Measurements from ENCODE around the gene EARS2.
A peak's percentile ranks its signal among the peaks of the same experiment; 100 is the strongest.

The EARS2 gene

DNA sequence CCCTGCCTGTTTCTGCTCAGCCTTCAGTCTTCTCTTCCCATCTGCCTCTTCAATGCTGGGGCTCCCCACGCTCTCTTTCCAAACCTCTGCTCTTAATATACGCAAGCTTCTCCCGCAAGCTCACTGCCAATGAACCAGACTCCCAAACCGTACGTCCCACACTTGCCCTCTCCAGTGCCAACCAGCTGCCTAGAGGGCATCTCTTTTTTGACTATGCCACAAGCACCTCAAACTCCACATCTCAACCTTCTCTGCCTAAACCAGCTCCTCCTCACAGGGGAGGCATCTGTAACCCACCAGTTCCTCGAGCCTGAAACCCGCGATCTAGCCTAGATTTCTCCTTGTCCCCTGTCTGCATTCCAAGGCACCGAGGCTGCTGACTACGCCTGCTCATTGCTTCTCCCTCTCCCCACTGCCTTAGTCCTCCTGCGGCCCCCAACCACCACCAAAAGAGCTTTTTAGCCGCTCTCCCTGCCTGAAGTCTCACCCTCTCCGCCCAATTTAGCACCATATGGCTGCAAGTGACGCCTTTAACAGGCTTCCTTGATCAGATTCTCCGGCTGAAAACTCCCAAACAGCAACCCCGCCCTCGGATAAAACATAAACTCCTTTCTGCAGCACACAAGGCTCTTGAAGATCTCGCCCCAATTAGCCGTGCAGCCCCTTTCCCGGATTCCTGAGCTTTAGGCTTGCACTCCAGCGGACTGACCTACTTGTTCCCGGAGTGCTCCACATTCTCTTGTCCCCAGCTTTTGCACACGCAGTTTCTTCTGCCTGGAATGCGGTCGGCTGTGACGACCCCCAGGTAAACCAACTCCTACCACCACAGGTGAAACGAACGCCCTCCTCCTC is 48.3 kb downstream of the EARS2 start:
- H3K36me3 ChIP-seq (replicated peaks; ENCODE audit: insufficient read depth, low read length) = no peaks in the 10 kb centered on the region
- 0 out of 2 replicates have a peak overlapping the region, but pooled peaks have one; percentile 4 for H2AFZ ChIP-seq (ENCODE audit: low read length)
- H3K27me3 ChIP-seq (replicated peaks; ENCODE audit: insufficient read depth, low read length) = no peaks in the 10 kb centered on the region
- H3K27ac ChIP-seq (ENCODE audit: low read length) = no peak overlapping the region
- no peaks in the 10 kb centered on the region for H3K9me2 ChIP-seq (replicated peaks; ENCODE audit: insufficient read depth, low read length)
- H3K4me1 ChIP-seq (ENCODE audit: low read length) = 0 out of 2 replicates have a peak, but pooled peaks cover 5% of the 10 kb centered on the region
- no peaks in the 10 kb centered on the region for H3K9me3 ChIP-seq (replicated peaks; ENCODE audit: insufficient read depth, low read length)
- TF ChIP-seq CTCF (IDR thresholded peaks at IDR 0.05; ENCODE audit: low read length) (no peak), EZH2phosphoT487 (IDR thresholded peaks at IDR 0.05; ENCODE audit: low read length) (no peak), EZH2 (optimal IDR thresholded peaks at IDR 0.05; ENCODE audit: low read depth, low read length) (no peak)
- peak overlapping the region; percentile 93 for H3K4me2 ChIP-seq (ENCODE audit: low read depth, low read length)
- peak overlapping the region; percentile 87 for H3K4me3 ChIP-seq (ENCODE audit: low read length)
- peaks cover 22% of the 10 kb centered on the region for H4K20me1 ChIP-seq (ENCODE audit: insufficient read depth, low read length)
- DNase-seq = no peak
- peaks cover 9% of the 10 kb centered on the region; the same call in 1 of the 2 replicates for H3F3A ChIP-seq (ENCODE audit: insufficient read depth, low read length)
- H3K79me2 ChIP-seq (ENCODE audit: low read length) = peaks cover 68% of the 10 kb centered on the region
- H3K9ac ChIP-seq (ENCODE audit: low read length) = peak overlapping the region; percentile 57

- TF ChIP-seq EZH2 (optimal IDR thresholded peaks at IDR 0.05; ENCODE audit: low read depth, low read length) (no peak), CTCF (IDR thresholded peaks at IDR 0.05; ENCODE audit: low read length) (no peak), EZH2phosphoT487 (IDR thresholded peaks at IDR 0.05; ENCODE audit: low read length) (no peak)
- no peaks in the 10 kb centered on the region for H3K27me3 ChIP-seq (replicated peaks; ENCODE audit: insufficient read depth, low read length)
- no peaks in the 10 kb centered on the region for H3K36me3 ChIP-seq (replicated peaks; ENCODE audit: insufficient read depth, low read length)
- no peak for DNase-seq
- no peak overlapping the region for H3K27ac ChIP-seq (ENCODE audit: low read length)
- no peaks in the 10 kb centered on the region for H3K9me2 ChIP-seq (replicated peaks; ENCODE audit: insufficient read depth, low read length)
- no peak overlapping the region for H3K4me3 ChIP-seq (ENCODE audit: low read length)
- H3K9me3 ChIP-seq (replicated peaks; ENCODE audit: insufficient read depth, low read length) = no peaks in the 10 kb centered on the region
- 0 out of 2 replicates have a peak, but pooled peaks cover 5% of the 10 kb centered on the region for H3K4me1 ChIP-seq (ENCODE audit: low read length)
- peaks cover 4% of the 10 kb centered on the region; the same call in 1 of the 2 replicates for H3F3A ChIP-seq (ENCODE audit: insufficient read depth, low read length)
- H2AFZ ChIP-seq (ENCODE audit: low read length) = no peak overlapping the region
- H4K20me1 ChIP-seq (ENCODE audit: insufficient read depth, low read length) = peaks cover 37% of the 10 kb centered on the region
- H3K79me2 ChIP-seq (ENCODE audit: low read length) = peaks cover 89% of the 10 kb centered on the region
- no peak overlapping the region for H3K9ac ChIP-seq (ENCODE audit: low read length)
- H3K4me2 ChIP-seq (ENCODE audit: low read depth, low read length) = no peak overlapping the region
These were observed 50.5 kb downstream of the EARS2 start for GRCh38 chr16:23506606-23506994.

DNA sequence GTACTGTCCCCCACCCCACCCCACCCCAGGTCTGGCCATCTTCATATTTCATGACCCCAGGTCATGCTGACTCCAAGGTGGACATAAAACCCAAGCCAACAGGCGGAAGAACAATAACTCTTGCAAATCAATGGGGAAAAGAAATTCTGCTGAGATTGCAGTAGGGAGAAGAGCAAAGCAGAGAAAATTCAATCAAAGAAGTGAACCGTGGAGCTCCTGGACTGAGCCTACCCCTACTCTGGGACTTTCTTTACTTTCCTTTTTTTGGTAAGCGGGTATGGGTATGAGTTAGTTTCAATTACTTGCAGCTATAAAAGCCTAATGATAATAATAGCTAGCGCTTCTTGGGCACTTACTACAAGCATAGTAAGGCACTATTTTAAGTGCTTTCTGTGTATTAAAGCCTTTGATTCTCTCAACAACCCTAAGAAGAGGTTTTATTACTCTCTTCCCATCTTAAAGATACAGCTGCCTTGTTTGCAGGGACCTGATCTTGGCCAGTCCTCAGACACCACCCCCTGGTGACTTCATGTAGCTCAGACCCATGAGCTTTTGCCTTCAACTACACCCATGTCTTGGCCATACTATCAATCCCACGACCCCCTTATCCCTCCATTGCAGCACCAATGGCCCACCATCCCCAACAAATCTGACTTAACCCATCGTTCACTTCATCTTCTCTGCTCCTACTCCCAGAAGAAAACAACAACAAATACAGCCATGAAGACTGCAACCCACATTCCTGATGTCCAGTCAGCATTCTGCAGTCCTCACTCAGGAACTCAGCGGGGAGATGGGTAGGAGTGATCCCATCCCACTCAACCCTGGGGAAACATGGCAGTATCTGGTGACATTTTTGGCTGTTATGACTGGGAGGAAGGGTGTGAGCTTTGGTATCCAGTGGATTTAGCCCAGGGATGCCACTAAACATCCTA is 51.2 kb downstream of the EARS2 start:
- H3K36me3 ChIP-seq (replicated peaks; ENCODE audit: insufficient read depth, low read length) = no peaks in the 10 kb centered on the region
- H4K20me1 ChIP-seq (ENCODE audit: insufficient read depth, low read length) = peaks cover 40% of the 10 kb centered on the region
- TF ChIP-seq EZH2 (optimal IDR thresholded peaks at IDR 0.05; ENCODE audit: low read depth, low read length) = no peak
- no peak for TF ChIP-seq EZH2phosphoT487 (IDR thresholded peaks at IDR 0.05; ENCODE audit: low read length)
- TF ChIP-seq CTCF (IDR thresholded peaks at IDR 0.05; ENCODE audit: low read length) = no peak
- 0 out of 2 replicates have a peak, but pooled peaks cover 5% of the 10 kb centered on the region for H3K4me1 ChIP-seq (ENCODE audit: low read length)
- H3K27me3 ChIP-seq (replicated peaks; ENCODE audit: insufficient read depth, low read length) = no peaks in the 10 kb centered on the region
- no peaks in the 10 kb centered on the region for H3F3A ChIP-seq (ENCODE audit: insufficient read depth, low read length)
- H3K79me2 ChIP-seq (ENCODE audit: low read length) = peaks cover 96% of the 10 kb centered on the region
- H3K4me3 ChIP-seq (ENCODE audit: low read length) = no peak overlapping the region
- H3K9me2 ChIP-seq (replicated peaks; ENCODE audit: insufficient read depth, low read length) = no peaks in the 10 kb centered on the region
- no peaks in the 10 kb centered on the region for H3K9me3 ChIP-seq (replicated peaks; ENCODE audit: insufficient read depth, low read length)
- no peak overlapping the region for H2AFZ ChIP-seq (ENCODE audit: low read length)
- no peak overlapping the region for H3K4me2 ChIP-seq (ENCODE audit: low read depth, low read length)
- no peak overlapping the region for H3K27ac ChIP-seq (ENCODE audit: low read length)
- no peak for DNase-seq
- no peak overlapping the region for H3K9ac ChIP-seq (ENCODE audit: low read length)
